HEK293T (cell line): ENCODE data around the gene SPDYE2.
"Not testable (repeated sequence)": the region's sequence is repeated elsewhere in the genome, so short reads cannot be mapped to it uniquely, and the experiment has no call there.

ENCODE experiments used
- ELF4 ChIP-seq: fragments of 450-650 bp; IDR thresholded peaks from 2 replicates; pipeline ENCODE4 v1.6.1; 2017; ENCODE audit warnings: antibody characterized with exemption
- HDGF ChIP-seq: fragments of 450-650 bp; IDR thresholded peaks from 2 replicates; pipeline ENCODE4 v1.6.1; 2017; ENCODE audit warnings: antibody characterized with exemption, borderline replicate concordance
- SUZ12 ChIP-seq: fragments of 450-650 bp; IDR thresholded peaks from 2 replicates; pipeline ENCODE4 v1.6.1; 2016; ENCODE audit warnings: mild to moderate bottlenecking

- TF ChIP-seq ELF4, HDGF, SUZ12: not testable (repeated sequence)
Observed at GRCh38 chr7:102507410-102508088, 43.5 kb upstream of the SPDYE2 start.
